ENCODE results near the gene NECTIN1.

The NECTIN1 gene

DNA sequence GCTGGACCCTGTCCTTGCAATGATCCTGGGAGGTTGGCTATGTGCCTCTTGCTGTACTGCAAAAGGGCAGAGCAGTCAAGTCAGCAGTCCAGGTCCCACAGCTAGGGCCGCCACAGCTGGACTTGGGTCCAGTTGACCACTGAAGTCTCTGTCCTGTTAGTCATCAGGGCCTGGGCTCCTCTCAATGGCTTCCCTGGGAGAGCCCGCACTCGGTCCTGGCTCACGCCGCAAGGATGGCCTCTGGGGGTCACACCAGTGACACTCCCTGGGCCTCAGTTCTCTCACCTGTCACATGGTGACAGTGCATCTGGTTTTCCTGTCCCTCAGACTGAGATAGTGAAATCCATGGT, 85.1 kb downstream of the NECTIN1 start:
- Histone ChIP-seq H3K36me3 (ENCODE audit: control insufficient read depth, insufficient read depth, low read length) (no peaks in the 10 kb centered on the region), H3K4me3 (ENCODE audit: low read length) (no peak overlapping the region), H3K27me3 (ENCODE audit: control insufficient read depth, insufficient read depth, low read length) (no peaks in the 10 kb centered on the region), H3K9ac (ENCODE audit: low read length) (no peak overlapping the region), H3K4me1 (ENCODE audit: control insufficient read depth, insufficient read depth, low read length) (no peaks in the 10 kb centered on the region), H3K9me3 (ENCODE audit: control insufficient read depth, low read length) (no peaks in the 10 kb centered on the region)

- Histone ChIP-seq H3K36me3 (ENCODE audit: control insufficient read depth, insufficient read depth, low read length) (no peaks in the 10 kb centered on the region), H3K9ac (ENCODE audit: low read length) (no peak overlapping the region), H3K27me3 (ENCODE audit: control insufficient read depth, insufficient read depth, low read length) (no peaks in the 10 kb centered on the region), H3K4me1 (ENCODE audit: control insufficient read depth, insufficient read depth, low read length) (no peaks in the 10 kb centered on the region), H3K9me3 (ENCODE audit: control insufficient read depth, low read length) (no peaks in the 10 kb centered on the region), H3K4me3 (ENCODE audit: low read length) (no peak overlapping the region)
Observed at GRCh38 chr11:119643212-119643875, 85.7 kb downstream of the NECTIN1 start.

DNA sequence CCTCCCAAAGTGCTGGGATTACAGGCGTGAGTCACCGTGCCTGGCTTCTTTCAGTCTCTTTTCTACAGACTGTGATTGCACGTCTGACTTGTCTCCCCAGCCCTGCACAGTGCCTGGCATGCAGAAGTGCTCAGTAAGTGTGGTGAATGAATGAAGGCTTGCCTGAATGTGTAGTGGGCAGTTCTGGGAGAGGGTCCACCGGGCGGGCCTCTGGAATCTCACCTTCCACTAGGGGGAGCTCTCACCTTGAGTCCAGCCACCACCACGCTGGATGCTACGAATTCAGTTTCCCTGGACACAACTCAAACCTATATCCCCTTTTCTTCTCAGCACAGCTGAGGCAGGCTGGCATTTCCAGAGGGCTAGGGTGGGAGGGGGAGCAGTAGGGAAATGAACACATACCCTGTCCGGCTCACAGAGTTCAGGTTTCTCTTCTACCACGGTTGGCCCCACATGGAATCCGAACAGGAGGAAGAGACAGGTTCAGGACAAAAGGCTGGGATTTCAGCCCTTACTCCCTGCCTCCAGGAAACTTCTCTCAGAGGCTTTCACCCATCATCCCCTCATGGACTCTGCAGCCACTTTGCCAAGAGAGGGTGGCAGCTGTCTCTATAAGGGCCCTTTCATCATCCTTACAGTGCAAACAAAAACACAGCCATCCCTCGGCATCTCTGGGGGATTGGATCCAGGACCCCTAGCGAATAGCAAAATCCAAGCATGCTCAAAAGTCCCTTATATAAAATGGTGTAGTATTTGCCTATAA, 86.8 kb downstream of the NECTIN1 start:
- Histone ChIP-seq H3K36me3 (ENCODE audit: control insufficient read depth, insufficient read depth, low read length) (no peaks in the 10 kb centered on the region), H3K27me3 (ENCODE audit: control insufficient read depth, insufficient read depth, low read length) (no peaks in the 10 kb centered on the region), H3K9ac (ENCODE audit: low read length) (no peak overlapping the region)

DNA sequence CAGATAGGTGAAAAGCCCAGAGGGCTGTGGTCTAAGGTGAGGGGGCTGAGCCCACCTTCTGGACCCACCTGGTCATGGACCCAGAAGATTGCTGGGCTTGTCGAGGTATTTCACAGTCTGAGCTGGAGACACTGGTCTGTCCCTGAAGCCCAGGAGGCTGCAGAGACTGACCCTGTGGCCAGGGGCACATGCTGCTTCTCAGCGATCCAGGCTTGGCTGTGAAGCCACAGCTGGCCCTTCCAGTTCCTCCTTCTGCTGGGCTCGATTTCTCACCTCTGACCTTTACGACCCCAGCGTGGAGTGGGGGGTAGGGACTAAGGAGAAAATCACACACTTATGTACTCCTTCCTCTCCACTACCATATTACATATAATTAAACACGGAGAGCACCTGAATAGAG, 88.5 kb downstream of the NECTIN1 start:
- no peak overlapping the region for H3K4me3 ChIP-seq (ENCODE audit: low read length)
- H3K4me1 ChIP-seq (ENCODE audit: control insufficient read depth, insufficient read depth, low read length), result peaks cover 7% of the 10 kb centered on the region
- no peak overlapping the region for H3K9ac ChIP-seq (ENCODE audit: low read length)
- no peaks in the 10 kb centered on the region for H3K9me3 ChIP-seq (ENCODE audit: control insufficient read depth, low read length)
- no peaks in the 10 kb centered on the region for H3K36me3 ChIP-seq (ENCODE audit: control insufficient read depth, insufficient read depth, low read length)
- no peaks in the 10 kb centered on the region for H3K27me3 ChIP-seq (ENCODE audit: control insufficient read depth, insufficient read depth, low read length)

More for the DNA sequence above, 86.8 kb downstream of the NECTIN1 start:
- Histone ChIP-seq H3K4me1 (ENCODE audit: control insufficient read depth, insufficient read depth, low read length) (peaks cover 5% of the 10 kb centered on the region), H3K9me3 (ENCODE audit: control insufficient read depth, low read length) (no peaks in the 10 kb centered on the region), H3K4me3 (ENCODE audit: low read length) (no peak overlapping the region)

DNA sequence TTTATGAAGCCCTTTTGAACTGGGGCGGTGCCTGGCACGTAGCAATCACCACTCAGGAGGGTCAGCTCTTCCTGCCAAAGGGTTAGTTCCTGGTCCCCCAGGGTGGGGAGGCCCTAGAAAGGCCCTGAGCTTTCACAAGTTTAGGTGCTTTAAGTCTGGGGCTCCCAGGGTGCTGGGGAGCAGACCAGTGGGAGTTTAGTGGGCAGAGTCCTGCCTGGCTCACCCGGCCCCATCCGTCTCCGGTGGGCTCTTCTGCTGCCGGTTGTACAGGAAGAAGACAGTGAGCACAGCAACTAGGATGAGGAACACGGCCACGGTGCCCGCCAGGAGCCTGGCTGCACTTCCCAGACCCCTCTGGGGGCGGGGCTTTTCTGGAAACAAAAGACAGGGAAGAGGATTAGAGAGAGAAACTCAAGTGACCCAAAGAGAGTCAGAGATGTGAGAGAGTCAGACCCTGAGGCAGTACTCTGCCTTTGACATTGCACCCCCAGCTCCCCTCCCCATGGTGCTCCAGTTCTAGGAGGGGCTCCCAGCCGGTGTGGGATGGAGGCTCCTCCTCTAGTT, 89.3 kb downstream of the NECTIN1 start:
- H3K9me3 ChIP-seq (ENCODE audit: control insufficient read depth, low read length), result no peaks in the 10 kb centered on the region
- H3K4me1 ChIP-seq (ENCODE audit: control insufficient read depth, insufficient read depth, low read length), result peaks cover 7% of the 10 kb centered on the region
- no peak overlapping the region for H3K9ac ChIP-seq (ENCODE audit: low read length)
- H3K4me3 ChIP-seq (ENCODE audit: low read length), result no peak overlapping the region
- no peaks in the 10 kb centered on the region for H3K27me3 ChIP-seq (ENCODE audit: control insufficient read depth, insufficient read depth, low read length)
- H3K36me3 ChIP-seq (ENCODE audit: control insufficient read depth, insufficient read depth, low read length), result no peaks in the 10 kb centered on the region

DNA sequence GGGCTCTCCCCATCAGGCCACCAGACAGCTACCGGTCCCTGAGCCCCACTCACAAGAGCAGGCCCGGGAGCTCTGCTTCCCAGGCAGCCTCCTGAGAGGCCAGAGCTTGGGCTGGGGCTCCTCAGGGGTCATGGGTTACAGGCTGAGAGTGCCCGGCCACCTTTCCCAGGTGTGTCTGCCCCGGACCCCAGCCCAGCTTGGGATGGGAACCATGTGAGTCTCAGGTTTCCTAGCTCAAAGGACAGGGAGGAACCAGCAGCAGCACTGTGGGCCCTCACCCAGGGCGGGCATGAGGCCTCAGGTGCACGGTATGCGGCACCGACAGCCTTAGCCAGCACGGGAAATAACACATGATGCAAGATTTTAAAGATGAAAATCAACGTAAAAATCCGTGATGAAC, 90.1 kb downstream of the NECTIN1 start:
- Histone ChIP-seq H3K9ac (ENCODE audit: low read length) (no peak overlapping the region), H3K9me3 (ENCODE audit: control insufficient read depth, low read length) (no peaks in the 10 kb centered on the region), H3K27me3 (ENCODE audit: control insufficient read depth, insufficient read depth, low read length) (no peaks in the 10 kb centered on the region), H3K36me3 (ENCODE audit: control insufficient read depth, insufficient read depth, low read length) (no peaks in the 10 kb centered on the region), H3K4me3 (ENCODE audit: low read length) (no peak overlapping the region), H3K4me1 (ENCODE audit: control insufficient read depth, insufficient read depth, low read length) (peaks cover 7% of the 10 kb centered on the region)

GRCh38 chr11:119637481-119637880, 91.5 kb downstream of the NECTIN1 start:
- Histone ChIP-seq H3K36me3 (ENCODE audit: control insufficient read depth, insufficient read depth, low read length) (no peaks in the 10 kb centered on the region), H3K4me1 (ENCODE audit: control insufficient read depth, insufficient read depth, low read length) (peaks cover 7% of the 10 kb centered on the region), H3K9ac (ENCODE audit: low read length) (no peak overlapping the region), H3K4me3 (ENCODE audit: low read length) (no peak overlapping the region), H3K9me3 (ENCODE audit: control insufficient read depth, low read length) (no peaks in the 10 kb centered on the region), H3K27me3 (ENCODE audit: control insufficient read depth, insufficient read depth, low read length) (no peaks in the 10 kb centered on the region)

GRCh38 chr11:119635776-119636175, 93.2 kb downstream of the NECTIN1 start:
- H3K27me3 ChIP-seq (ENCODE audit: control insufficient read depth, insufficient read depth, low read length), result no peaks in the 10 kb centered on the region
- H3K4me3 ChIP-seq (ENCODE audit: low read length), result no peak overlapping the region
- peaks cover 7% of the 10 kb centered on the region for H3K4me1 ChIP-seq (ENCODE audit: control insufficient read depth, insufficient read depth, low read length)
- no peaks in the 10 kb centered on the region for H3K9me3 ChIP-seq (ENCODE audit: control insufficient read depth, low read length)
- H3K9ac ChIP-seq (ENCODE audit: low read length), result no peak overlapping the region
- no peaks in the 10 kb centered on the region for H3K36me3 ChIP-seq (ENCODE audit: control insufficient read depth, insufficient read depth, low read length)

GRCh38 chr11:119635041-119635740, 93.8 kb downstream of the NECTIN1 start:
- no peaks in the 10 kb centered on the region for H3K36me3 ChIP-seq (ENCODE audit: control insufficient read depth, insufficient read depth, low read length)
- H3K9ac ChIP-seq (ENCODE audit: low read length), result no peak overlapping the region
- no peaks in the 10 kb centered on the region for H3K9me3 ChIP-seq (ENCODE audit: control insufficient read depth, low read length)
- H3K4me3 ChIP-seq (ENCODE audit: low read length), result no peak overlapping the region
- peaks cover 7% of the 10 kb centered on the region for H3K4me1 ChIP-seq (ENCODE audit: control insufficient read depth, insufficient read depth, low read length)
- no peaks in the 10 kb centered on the region for H3K27me3 ChIP-seq (ENCODE audit: control insufficient read depth, insufficient read depth, low read length)

DNA sequence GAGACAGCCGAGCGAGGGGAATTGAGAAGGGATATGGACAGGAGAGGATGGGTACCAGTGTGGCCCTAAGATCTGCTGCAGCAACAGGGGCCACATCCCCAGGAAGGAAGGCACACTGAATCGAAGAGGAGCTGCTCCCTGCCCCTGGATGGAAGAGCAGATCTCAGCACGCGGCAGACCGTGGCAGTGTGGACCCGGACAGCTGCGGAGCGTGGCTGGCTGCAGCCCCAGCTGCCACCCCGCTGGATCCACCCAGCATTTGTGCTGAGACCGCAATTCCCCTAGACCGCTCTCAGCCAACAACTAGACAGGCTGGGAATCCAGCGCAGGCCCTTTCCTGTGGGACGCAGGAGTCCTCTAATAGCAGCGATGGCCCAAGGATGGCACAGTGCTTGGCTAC, 94.7 kb downstream of the NECTIN1 start:
- Histone ChIP-seq H3K4me1 (ENCODE audit: control insufficient read depth, insufficient read depth, low read length) (peaks cover 7% of the 10 kb centered on the region), H3K27me3 (ENCODE audit: control insufficient read depth, insufficient read depth, low read length) (no peaks in the 10 kb centered on the region), H3K36me3 (ENCODE audit: control insufficient read depth, insufficient read depth, low read length) (no peaks in the 10 kb centered on the region), H3K9me3 (ENCODE audit: control insufficient read depth, low read length) (no peaks in the 10 kb centered on the region), H3K4me3 (ENCODE audit: low read length) (no peak overlapping the region), H3K9ac (ENCODE audit: low read length) (no peak overlapping the region)

DNA sequence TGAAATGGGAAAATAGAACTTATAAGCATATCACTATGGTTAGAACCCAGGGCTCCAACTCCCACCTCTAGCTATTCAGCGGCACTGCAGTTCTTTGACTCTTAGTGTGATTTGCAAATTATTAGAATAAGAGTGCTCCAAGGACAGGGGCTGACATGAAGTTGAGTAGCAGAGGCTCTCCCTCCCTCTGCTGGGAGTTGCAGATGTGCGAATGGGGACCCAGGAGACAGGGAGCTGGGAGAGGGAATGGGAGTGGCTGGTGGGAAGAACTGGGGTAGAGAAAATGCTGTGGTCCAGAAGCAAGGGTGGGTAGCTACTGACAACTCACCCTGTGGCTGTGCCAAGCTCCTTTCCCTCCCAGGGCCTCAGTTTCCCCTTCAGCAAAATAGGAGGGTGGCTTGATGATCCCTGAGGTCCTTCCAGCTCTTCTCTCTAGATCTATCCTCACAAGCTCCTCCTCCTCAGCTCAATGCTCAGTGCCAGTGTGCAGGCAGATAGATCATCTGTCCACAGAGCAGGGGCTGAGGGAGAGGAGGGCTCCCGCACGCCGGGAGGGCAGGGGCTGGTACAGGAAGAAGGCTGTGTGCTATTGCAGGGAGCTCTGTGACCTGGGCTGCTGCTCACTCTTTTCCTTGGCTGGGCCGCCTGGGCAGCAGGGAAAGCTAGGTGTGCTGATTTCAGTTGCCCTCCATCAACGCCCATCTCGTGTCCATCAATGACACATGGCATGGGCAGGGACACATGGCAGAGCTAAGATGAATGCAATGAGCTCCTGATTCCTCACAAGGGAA, 99.0 kb downstream of the NECTIN1 start:
- Histone ChIP-seq H3K4me1 (ENCODE audit: control insufficient read depth, insufficient read depth, low read length) (no peaks in the 10 kb centered on the region), H3K27me3 (ENCODE audit: control insufficient read depth, insufficient read depth, low read length) (no peaks in the 10 kb centered on the region), H3K4me3 (ENCODE audit: low read length) (no peak overlapping the region), H3K36me3 (ENCODE audit: control insufficient read depth, insufficient read depth, low read length) (no peaks in the 10 kb centered on the region), H3K9ac (ENCODE audit: low read length) (no peak overlapping the region), H3K9me3 (ENCODE audit: control insufficient read depth, low read length) (no peaks in the 10 kb centered on the region)
